ENCODE data around the gene TOP3B. TPM values are rescaled to one million over a fixed set of nuclear protein-coding genes. Genes with fewer than 3 reads are reported as not detected.

Gene TOP3B
- total RNA-seq, 4 donors from 2014 or later = 16.6 to 27.3 (median 22.8) TPM

DNA sequence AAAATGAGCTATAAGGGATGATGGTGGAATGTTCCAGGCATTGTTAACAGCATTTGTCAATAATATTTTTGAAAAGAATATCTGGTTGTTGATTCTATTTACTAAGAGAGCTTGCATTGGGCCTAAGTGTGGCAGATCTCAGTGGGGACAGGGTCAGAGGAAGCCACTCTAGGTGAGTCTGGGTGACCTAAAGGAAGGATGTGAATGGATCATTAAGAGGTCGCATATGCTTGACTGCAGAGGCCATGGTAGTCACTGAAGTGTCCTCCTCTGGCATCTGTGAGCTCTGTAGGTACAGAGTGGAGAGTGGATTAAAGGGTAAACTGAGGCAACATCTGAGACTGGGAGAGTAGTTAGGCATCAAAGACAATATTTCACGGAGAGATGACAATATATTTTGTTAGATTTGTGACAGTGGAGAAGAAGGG lies 37.9 kb upstream of the TOP3B start:
- TF ChIP-seq, protein P1, sequence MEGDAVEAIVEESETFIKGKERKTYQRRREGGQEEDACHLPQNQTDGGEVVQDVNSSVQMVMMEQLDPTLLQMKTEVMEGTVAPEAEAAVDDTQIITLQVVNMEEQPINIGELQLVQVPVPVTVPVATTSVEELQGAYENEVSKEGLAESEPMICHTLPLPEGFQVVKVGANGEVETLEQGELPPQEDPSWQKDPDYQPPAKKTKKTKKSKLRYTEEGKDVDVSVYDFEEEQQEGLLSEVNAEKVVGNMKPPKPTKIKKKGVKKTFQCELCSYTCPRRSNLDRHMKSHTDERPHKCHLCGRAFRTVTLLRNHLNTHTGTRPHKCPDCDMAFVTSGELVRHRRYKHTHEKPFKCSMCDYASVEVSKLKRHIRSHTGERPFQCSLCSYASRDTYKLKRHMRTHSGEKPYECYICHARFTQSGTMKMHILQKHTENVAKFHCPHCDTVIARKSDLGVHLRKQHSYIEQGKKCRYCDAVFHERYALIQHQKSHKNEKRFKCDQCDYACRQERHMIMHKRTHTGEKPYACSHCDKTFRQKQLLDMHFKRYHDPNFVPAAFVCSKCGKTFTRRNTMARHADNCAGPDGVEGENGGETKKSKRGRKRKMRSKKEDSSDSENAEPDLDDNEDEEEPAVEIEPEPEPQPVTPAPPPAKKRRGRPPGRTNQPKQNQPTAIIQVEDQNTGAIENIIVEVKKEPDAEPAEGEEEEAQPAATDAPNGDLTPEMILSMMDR (IDR thresholded peaks at IDR 0.05; ENCODE audit: low read depth) = no peak

DNA sequence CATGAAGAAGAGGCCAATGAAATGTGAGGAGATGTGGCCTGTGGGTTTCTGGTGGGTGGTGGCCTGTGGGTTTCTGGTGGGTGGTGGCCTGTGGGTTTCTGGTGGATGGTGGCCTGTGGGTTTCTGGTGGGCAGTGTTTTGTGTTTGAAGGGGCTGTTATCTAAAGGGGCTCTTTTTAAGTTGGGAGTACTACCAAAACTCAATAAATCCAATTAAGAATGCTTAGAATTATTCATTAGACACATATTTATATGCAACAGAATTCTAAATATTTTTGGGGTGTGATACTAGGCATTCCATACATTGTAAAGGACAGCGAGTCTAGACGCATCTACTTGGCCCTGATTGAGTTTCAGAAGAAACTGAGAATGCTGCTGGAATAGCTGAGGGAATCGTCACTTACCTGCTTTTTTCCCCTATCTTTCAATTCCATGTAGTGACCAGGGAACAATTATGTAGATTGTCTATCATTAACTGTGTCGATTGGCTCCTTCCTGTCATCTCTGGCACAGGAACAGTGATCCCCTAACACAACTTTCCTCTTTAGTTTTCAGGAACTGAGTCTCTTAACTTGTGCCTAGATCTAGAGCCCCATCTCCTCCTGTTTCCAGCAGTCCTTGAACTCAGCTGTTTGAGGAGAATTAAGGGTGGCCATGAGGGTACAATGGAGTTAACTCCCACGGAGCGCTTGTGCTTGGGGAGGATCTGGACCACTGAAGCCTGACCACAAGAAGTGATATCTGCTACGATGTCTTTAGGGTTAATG lies 37.3 kb upstream of the TOP3B start:
- TF ChIP-seq, protein P1 (IDR thresholded peaks at IDR 0.05; ENCODE audit: low read depth) = no peak

DNA sequence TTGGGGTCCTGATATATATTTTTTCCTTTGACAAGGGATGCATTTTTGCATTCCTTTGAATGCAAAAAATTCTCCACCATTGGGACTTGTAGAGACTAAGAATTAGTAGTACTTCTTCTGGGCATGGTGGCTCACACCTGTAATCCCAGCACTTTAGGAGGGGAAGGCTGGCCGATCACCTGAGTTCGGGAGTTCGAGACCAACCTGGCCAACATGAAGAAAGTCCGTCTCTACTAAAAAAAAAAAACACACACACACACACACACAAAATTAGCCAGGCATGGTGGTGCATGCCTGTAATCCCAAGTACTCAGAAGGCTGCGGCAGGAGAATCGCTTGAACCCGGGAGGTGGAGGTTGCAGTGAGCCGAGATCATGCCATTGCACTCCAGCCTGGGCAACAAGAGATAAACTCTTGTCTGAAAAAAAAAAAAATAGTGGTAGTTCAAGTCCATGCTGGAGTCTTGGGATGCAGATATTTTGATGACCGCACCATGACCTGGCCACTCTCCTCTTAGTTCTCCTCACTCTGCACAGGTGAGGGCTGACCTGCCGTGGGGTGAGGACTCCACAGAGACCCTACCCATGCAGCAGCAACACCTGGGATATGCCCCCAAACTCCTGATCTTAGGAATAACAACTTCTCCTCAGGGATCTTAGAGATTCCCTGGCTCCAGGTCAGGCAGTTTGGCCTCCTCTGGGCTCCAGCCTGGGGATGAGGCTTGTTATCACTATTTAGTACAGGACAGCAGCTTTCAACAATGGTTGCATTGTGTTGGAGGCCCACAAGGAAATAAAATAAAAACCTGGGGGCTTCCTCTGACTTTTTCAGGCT lies 36.5 kb upstream of the TOP3B start:
- TF ChIP-seq, protein P1 (IDR thresholded peaks at IDR 0.05; ENCODE audit: low read depth) = no peak

DNA sequence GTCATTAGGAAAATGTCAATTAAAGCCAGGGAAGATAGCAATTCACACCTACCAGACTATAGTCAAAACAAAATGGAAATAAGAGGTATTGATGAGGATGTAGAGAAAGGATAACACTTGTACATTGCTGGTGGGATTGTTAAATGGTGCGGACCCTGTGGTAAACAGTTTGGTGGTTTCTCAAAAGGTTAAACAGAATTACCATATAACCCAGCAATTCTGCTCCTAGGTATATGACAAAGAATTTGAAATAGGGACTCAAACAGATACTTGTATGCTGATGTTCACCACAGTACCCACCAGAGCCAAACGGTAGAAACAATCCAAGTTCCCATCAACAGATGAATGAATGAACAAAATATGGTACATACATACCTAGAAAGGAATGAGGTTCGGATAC lies 33.0 kb upstream of the TOP3B start:
- TF ChIP-seq, protein P1 (IDR thresholded peaks at IDR 0.05; ENCODE audit: low read depth) = no peak

DNA sequence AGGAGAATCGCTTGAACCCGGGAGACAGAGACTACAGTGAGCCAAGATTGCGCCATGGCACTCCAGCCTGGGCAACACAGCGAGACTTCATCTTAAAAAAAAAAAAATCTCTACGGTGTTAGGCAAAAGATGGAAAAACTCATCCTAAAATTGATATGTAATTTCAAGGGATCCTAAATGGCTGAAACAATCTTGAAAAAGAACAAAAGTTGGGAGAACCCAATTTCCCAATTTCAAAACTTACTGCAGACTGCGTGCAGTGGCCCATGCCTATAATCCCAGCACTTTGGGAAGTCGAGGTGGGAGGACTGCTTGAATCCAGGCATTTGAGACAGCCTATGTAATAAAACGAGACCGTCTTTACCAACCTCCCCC lies 31.7 kb upstream of the TOP3B start:
- TF ChIP-seq, protein P1 (IDR thresholded peaks at IDR 0.05; ENCODE audit: low read depth) = no peak

DNA sequence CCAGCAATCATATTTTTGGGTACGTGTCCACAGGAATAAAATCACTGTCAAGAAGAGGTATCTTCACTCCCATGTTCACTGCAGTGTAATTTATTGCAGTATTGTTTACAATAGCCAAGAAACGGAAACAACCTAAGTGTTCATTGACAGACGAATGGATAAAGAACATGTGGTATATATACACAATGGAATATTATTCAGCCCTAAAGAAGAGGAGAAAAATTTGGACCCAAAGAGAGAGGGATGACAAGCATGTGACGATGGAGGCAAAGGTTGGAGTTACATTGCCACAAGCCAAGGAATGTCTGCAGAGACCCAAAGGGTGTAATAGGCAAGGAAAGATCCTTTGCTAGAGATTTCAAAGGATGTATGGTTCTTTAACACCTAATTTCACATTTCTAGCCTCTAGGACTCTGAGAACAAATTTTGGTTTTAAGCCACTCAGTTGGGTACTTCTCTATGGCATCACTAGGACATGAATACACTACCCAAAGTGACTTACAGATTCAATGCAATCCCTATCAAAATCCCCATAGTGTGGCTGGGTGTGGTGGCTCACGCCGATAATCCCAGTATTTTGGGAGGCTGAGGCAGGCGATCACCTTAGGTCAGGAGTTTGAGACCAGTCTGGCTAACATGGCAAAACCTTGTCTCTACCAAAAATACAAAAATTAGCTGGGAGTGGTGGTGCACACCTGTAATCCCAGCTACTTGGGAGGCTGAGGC lies 31.1 kb upstream of the TOP3B start:
- TF ChIP-seq, protein P1 (IDR thresholded peaks at IDR 0.05; ENCODE audit: low read depth) = no peak

DNA sequence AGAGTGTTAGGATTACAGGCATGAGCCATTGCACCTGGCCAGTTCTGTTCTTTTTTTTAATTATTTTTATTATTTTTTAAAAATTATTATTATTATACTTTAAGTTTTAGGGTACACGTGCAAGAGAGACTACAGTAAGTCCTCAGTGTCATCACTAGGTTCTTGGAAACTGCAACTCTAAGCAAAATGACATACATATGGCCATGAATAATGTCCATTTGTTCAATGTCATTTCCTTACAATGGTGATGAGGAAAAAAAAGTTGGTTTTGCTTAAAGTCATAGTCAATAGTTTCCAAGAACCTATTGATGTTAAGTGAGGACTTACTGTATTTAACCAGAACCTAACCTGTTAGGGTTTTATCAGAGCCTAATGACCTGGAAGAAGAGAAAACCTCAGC lies 29.4 kb upstream of the TOP3B start:
- TF ChIP-seq, protein P1 (IDR thresholded peaks at IDR 0.05; ENCODE audit: low read depth) = no peak
